Left ventricle myocardium inferior (tissue), 1 donor: Measurements from ENCODE around the gene COLQ. TPM values are rescaled to one million over a fixed set of nuclear protein-coding genes. Genes with fewer than 3 reads are reported as not detected.

Source experiments
- DNase-seq: peaks from one replicate; pipeline ENCODE4 v3.0.0-alpha.2; 2020
- H3K27ac ChIP-seq: fragments of 200-600 bp; replicated peaks from 2 replicates; pipeline ENCODE4 v1.8.0; 2021
- H3K27me3 ChIP-seq: fragments of 200-600 bp; 2 replicates; pipeline ENCODE4 v1.8.0; 2021; ENCODE audit warnings: low read depth
- H3K36me3 ChIP-seq: fragments of 200-600 bp; 2 replicates; pipeline ENCODE4 v1.8.0; 2021
- H3K4me1 ChIP-seq: fragments of 200-600 bp; 2 replicates; pipeline ENCODE4 v1.8.0; 2021
- H3K4me3 ChIP-seq: fragments of 200-600 bp; 2 replicates; pipeline ENCODE4 v1.8.0; 2021; ENCODE audit warnings: mild to moderate bottlenecking, moderate library complexity
- H3K9me3 ChIP-seq: fragments of 200-600 bp; replicated peaks from 2 replicates; pipeline ENCODE4 v1.8.0; 2021
- CTCF ChIP-seq: fragments of 200-600 bp; IDR thresholded peaks from 2 replicates; pipeline ENCODE4 v1.8.0; 2021; ENCODE audit warnings: antibody characterized with exemption, mild to moderate bottlenecking, borderline replicate concordance
- intact Hi-C: fragments of 100-400 bp; cut with micrococcal nuclease; formaldehyde crosslinking; loops from one replicate; pipeline ENCODE4 v1.11.0; 2022
- total RNA-seq: library from RNA; stranded (reverse); fragmentation: NEBNext Ultra II Directional; extraction: Animal tissue kit (Norgen Biotek cat#: 25700); gene quantifications from one replicate; pipeline ENCODE4 v1.2.1, GENCODE V29; 2021
- donor health status: DM: no; HTN: yes; CAD: no; lungs with severe emphysema.

COLQ gene
- total RNA-seq, 1 donor from 2014 or later: 14.9 TPM

GRCh38 chr3:15477951-15478639 is 43.4 kb downstream of the COLQ start:
- H3K36me3 ChIP-seq: no peaks in the 10 kb centered on the region
- TF ChIP-seq CTCF: no peak
- H3K27ac ChIP-seq: peak overlapping the region; percentile 58
- no peaks in the 10 kb centered on the region for H3K27me3 ChIP-seq
- no peak overlapping the region for H3K4me3 ChIP-seq
- DNase-seq: no peak
- H3K4me1 ChIP-seq: peaks cover 35% of the 10 kb centered on the region
- H3K9me3 ChIP-seq: peaks cover 3% of the 10 kb centered on the region
- intact Hi-C loops: no loop called here

DNA sequence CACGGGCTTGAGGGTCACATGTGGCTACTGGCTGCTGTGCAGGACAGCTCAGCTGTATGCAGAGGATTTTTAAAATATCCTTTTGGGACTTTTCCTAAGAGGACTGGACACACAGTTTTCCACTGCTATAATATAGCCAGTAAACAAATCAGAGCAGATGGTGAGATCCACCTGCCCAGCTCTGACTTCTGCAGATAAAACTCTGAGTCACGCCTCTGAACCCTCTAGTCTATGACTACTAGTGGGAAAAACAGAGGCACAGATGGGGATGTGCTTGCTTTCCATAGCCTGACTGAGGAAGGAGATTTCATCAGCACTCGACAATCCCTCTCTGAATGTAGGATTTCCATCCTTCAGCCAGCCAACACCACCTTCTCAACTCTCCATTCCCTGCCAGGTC is 45.1 kb downstream of the COLQ start:
- H3K9me3 ChIP-seq: peaks cover 1% of the 10 kb centered on the region
- no peak overlapping the region for H3K4me3 ChIP-seq
- no peaks in the 10 kb centered on the region for H3K36me3 ChIP-seq
- intact Hi-C loops: no loop called here
- H3K27ac ChIP-seq: no peak overlapping the region
- no peak for DNase-seq
- no peak for TF ChIP-seq CTCF
- peaks cover 35% of the 10 kb centered on the region for H3K4me1 ChIP-seq
- no peaks in the 10 kb centered on the region for H3K27me3 ChIP-seq

DNA sequence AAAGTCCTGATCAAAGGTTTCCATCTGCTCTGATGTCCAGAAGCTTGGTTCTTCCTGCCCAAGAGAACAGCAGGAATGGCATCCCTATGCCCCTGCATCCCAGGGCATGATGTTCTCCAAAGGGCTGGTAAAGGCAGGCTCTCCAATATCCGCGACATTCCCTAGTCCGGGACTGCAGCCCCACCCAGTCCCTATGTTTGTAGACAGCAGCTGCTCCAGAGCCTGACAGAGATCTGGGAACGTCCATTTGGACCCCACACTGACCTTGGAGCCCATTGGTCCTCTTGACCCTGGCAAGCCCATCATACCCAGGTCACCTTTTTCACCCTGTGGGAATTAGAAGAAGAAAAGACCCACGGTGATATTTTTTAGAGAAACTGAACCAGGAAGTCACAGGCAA is 46.3 kb downstream of the COLQ start:
- Histone ChIP-seq H3K36me3 (no peaks in the 10 kb centered on the region), H3K4me3 (no peak overlapping the region), H3K4me1 (peaks cover 35% of the 10 kb centered on the region), H3K27ac (no peak overlapping the region), H3K9me3 (no peaks in the 10 kb centered on the region), H3K27me3 (no peaks in the 10 kb centered on the region)
- intact Hi-C loops: no loop called here
- TF ChIP-seq CTCF: no peak
- no peak for DNase-seq

DNA sequence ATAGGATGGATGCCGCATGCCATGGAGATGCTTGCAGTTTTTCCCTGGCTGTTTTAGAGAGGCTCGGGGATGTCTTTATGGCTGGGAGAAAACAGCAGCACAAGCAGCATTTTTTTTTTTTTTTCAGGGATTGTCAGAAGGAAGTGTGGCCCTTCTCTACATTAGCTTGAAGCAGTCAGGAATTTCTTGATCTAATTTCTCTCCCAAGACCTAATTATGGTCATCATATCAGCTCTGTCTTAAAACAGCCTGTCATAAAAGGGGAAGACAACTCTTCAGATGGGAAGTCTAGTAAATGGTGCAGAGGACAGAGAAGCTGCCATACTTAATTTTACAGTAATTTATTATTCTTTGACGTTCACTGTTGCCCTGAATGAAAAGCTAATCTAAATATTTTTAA is 49.6 kb downstream of the COLQ start:
- no peak for TF ChIP-seq CTCF

GRCh38 chr3:15470849-15471248 is 50.7 kb downstream of the COLQ start:
- Histone ChIP-seq H3K4me3 (no peak overlapping the region), H3K4me1 (no peaks in the 10 kb centered on the region), H3K27ac (no peak overlapping the region), H3K9me3 (no peaks in the 10 kb centered on the region), H3K36me3 (no peaks in the 10 kb centered on the region), H3K27me3 (no peaks in the 10 kb centered on the region)
- no peak for DNase-seq
- TF ChIP-seq CTCF: no peak
- intact Hi-C loops: no loop called here

More for the DNA sequence above, 49.6 kb downstream of the COLQ start:
- H3K4me1 ChIP-seq: peaks cover 7% of the 10 kb centered on the region
- DNase-seq: no peak
- H3K9me3 ChIP-seq: no peaks in the 10 kb centered on the region
- no peaks in the 10 kb centered on the region for H3K27me3 ChIP-seq
- H3K27ac ChIP-seq: no peak overlapping the region
- intact Hi-C loops: no loop called here
- no peaks in the 10 kb centered on the region for H3K36me3 ChIP-seq
- no peak overlapping the region for H3K4me3 ChIP-seq
